ENCODE results near the gene CREG2. TPM values are rescaled to one million over a fixed set of nuclear protein-coding genes. Genes with fewer than 3 reads are reported as not detected.

The CREG2 gene
- total RNA-seq, 1 experiment from 2014 or later = not detected

DNA sequence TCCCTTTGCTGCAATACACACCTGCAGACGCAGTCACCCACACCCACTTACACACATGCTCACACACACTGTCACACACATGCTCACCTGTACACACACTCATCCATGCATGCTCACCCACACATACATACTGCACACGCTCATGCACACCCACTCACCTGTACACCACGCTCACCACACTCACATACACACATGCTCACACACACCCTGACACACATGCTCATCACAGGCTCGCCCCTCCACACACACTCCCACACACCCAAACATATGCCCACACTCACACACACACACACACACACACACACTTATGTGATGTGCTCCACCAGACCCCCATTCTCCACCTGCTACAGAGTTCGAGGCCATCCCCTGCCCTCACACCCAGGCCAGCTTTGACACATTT is 22.8 kb upstream of the CREG2 start:
- DNase-seq (ENCODE audit: unreplicated experiment) = no peak
- no peaks in the 10 kb centered on the region for H3K4me1 Mint-ChIP-seq (ENCODE audit: insufficient read depth, unreplicated experiment)
- intact Hi-C loops (cut with micrococcal nuclease) = no loop called here
- BruUV-seq (replicated peaks) = no TSS peak
- POLR2A ChIA-PET = no interaction called here
- CTCF ChIA-PET = interaction anchor here (0.9 to 2.9 kb wide), 3 partner anchors 9 to 110 kb away, joined by 3 to 12 read pairs (median 4); no protein-coding TSS in a partner anchor
- H3K36me3 Mint-ChIP-seq (ENCODE audit: insufficient read depth, unreplicated experiment) = peaks cover 7% of the 10 kb centered on the region
- H3K27ac Mint-ChIP-seq (ENCODE audit: low read depth, unreplicated experiment) = no peak overlapping the region
- H3K4me3 Mint-ChIP-seq (ENCODE audit: unreplicated experiment) = no peak overlapping the region
- no peak for TF ChIP-seq CTCF (IDR thresholded peaks at IDR 0.05; ENCODE audit: unreplicated experiment)
- no peaks in the 10 kb centered on the region for H3K27me3 Mint-ChIP-seq (ENCODE audit: insufficient read depth, unreplicated experiment)
- no peaks in the 10 kb centered on the region for H3K9me3 Mint-ChIP-seq (ENCODE audit: unreplicated experiment)

DNA sequence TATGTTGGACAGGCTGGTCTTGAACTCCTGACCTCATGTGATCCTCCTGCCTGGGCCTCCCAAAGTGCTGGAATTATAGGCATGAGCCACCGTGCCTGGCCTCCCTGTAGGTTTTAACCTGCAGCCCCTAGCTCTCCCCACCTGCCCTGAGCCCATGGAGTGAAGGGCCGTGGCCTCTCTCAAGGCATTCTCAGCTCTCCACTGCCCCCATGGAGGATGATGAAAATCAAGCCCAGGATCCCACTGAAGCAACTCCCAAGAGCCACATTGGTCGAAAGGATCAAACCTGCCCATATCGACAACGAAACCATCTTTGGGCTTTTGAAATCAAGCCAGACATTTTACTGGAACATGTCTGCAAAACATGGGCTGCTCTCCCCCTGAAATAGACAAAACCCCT is 22.4 kb upstream of the CREG2 start:
- ChIA-PET CTCF (interaction anchor here (0.6 to 2.9 kb wide), 6 partner anchors 9 to 911 kb away, joined by 3 to 12 read pairs (median 4); no protein-coding TSS in a partner anchor), POLR2A (no interaction called here)
- H3K36me3 Mint-ChIP-seq (ENCODE audit: insufficient read depth, unreplicated experiment) = peaks cover 7% of the 10 kb centered on the region
- DNase-seq (ENCODE audit: unreplicated experiment) = no peak
- no peak for TF ChIP-seq CTCF (IDR thresholded peaks at IDR 0.05; ENCODE audit: unreplicated experiment)
- intact Hi-C loops (cut with micrococcal nuclease) = no loop called here
- H3K9me3 Mint-ChIP-seq (ENCODE audit: unreplicated experiment) = no peaks in the 10 kb centered on the region
- H3K4me1 Mint-ChIP-seq (ENCODE audit: insufficient read depth, unreplicated experiment) = no peaks in the 10 kb centered on the region
- no peak overlapping the region for H3K27ac Mint-ChIP-seq (ENCODE audit: low read depth, unreplicated experiment)
- no peak overlapping the region for H3K4me3 Mint-ChIP-seq (ENCODE audit: unreplicated experiment)
- no peaks in the 10 kb centered on the region for H3K27me3 Mint-ChIP-seq (ENCODE audit: insufficient read depth, unreplicated experiment)
- no TSS peak for BruUV-seq (replicated peaks)

DNA sequence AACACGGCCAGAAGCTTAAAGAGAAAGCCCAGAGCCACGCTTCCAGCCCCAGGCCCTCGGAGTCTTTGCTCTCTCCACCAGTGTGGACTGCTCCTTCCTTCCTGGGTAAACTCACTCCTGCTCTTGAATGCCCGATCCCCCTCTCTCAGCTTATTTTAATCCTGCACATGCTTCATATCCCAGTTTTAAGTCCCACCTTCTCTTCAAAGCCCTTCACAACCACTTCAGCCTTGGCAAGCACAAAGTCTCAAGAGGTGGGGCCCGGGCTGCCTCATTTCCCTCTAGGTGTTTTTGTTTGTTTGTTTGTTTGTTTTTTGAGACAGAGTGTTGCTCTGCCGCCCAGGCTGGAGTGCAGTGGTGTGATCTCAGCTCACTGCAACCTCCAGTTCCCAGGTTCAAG is 21.6 kb upstream of the CREG2 start:
- H3K36me3 Mint-ChIP-seq (ENCODE audit: insufficient read depth, unreplicated experiment) = peaks cover 7% of the 10 kb centered on the region
- intact Hi-C loops (cut with micrococcal nuclease) = no loop called here
- ChIA-PET CTCF (interaction anchor here (0.6 to 2.9 kb wide), 5 partner anchors 10 to 912 kb away, joined by 3 to 12 read pairs (median 3); no protein-coding TSS in a partner anchor), POLR2A (interaction anchor here (3.8 kb wide), 1 partner anchor 13 kb away, joined by 12 read pairs; no protein-coding TSS in a partner anchor)
- H3K27me3 Mint-ChIP-seq (ENCODE audit: insufficient read depth, unreplicated experiment) = no peaks in the 10 kb centered on the region
- H3K4me3 Mint-ChIP-seq (ENCODE audit: unreplicated experiment) = no peak overlapping the region
- H3K4me1 Mint-ChIP-seq (ENCODE audit: insufficient read depth, unreplicated experiment) = no peaks in the 10 kb centered on the region
- no peak for DNase-seq (ENCODE audit: unreplicated experiment)
- no peak overlapping the region for H3K27ac Mint-ChIP-seq (ENCODE audit: low read depth, unreplicated experiment)
- no peak for TF ChIP-seq CTCF (IDR thresholded peaks at IDR 0.05; ENCODE audit: unreplicated experiment)
- H3K9me3 Mint-ChIP-seq (ENCODE audit: unreplicated experiment) = no peaks in the 10 kb centered on the region
- BruUV-seq (replicated peaks) = no TSS peak

DNA sequence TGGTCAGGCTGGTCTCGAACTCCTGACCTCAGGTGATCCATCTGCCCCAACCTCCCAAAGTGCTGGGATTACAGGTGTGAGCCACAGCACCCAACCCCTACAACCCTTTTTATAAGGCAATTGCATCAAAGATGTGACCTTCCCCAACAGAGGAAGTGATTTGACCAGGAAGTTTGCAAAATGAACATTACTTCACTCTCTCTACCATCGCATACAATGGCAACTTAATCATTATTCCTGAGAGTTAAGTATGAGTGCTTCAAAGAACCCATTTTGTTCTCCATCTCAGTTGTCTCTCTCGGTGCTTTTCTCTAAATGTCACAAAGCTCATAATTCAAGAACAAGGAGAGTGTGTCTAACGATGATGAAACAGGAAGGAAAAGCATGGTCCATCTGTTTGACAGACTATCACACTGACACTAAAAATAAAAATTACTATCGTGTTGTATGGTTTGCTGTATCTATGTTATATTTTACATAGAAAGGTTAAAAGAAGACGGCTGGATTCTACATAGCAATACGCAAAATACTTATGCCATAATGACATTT is 18.1 kb upstream of the CREG2 start:
- POLR2A ChIA-PET = interaction anchor here (3.8 kb wide), 1 partner anchor 9 kb away, joined by 12 read pairs; no protein-coding TSS in a partner anchor
- CTCF ChIA-PET = no interaction called here
- intact Hi-C loops (cut with micrococcal nuclease) = no loop called here
- Mint-ChIP-seq H3K4me3 (ENCODE audit: unreplicated experiment) (no peak overlapping the region), H3K4me1 (ENCODE audit: insufficient read depth, unreplicated experiment) (peaks cover under 1% of the 10 kb centered on the region), H3K9me3 (ENCODE audit: unreplicated experiment) (no peaks in the 10 kb centered on the region), H3K27me3 (ENCODE audit: insufficient read depth, unreplicated experiment) (no peaks in the 10 kb centered on the region), H3K36me3 (ENCODE audit: insufficient read depth, unreplicated experiment) (peaks cover 7% of the 10 kb centered on the region), H3K27ac (ENCODE audit: low read depth, unreplicated experiment) (no peak overlapping the region)
- TF ChIP-seq CTCF (IDR thresholded peaks at IDR 0.05; ENCODE audit: unreplicated experiment) = no peak
- no peak for DNase-seq (ENCODE audit: unreplicated experiment)
- no TSS peak for BruUV-seq (replicated peaks)
